ENCODE data around the gene AK8. TPM values are rescaled to one million over a fixed set of nuclear protein-coding genes. Genes with fewer than 3 reads are reported as not detected.

AK8 gene
- total and polyA plus RNA-seq, 12 donors: 0.09 to 1.0 (median 0.21) TPM; not detected in 6

- intact Hi-C loops (cut with DNase I): no loop called here
- 89 to 94% methylated on average over 6 of the region's 6 CpGs for WGBS, 2 donors
- Histone ChIP-seq H3K4me1 (no peaks in the 10 kb centered on the region), H3K36me3 (no peaks in the 10 kb centered on the region), H3K9me3 (peaks cover 0 to 3% (median 0%) of the 10 kb centered on the region in 11 donors), H3K4me3 (no peak overlapping the region), H3K27me3 (peaks cover 0 to 12% (median 0%) of the 10 kb centered on the region in 7 donors), H3K27ac (no peak overlapping the region)
- no peak for TF ChIP-seq CTCF (IDR thresholded peaks at IDR 0.05)
- DNase-seq (no peak), ATAC-seq (no peak)
Measured at GRCh38 chr9:132811985-132812384, 66.1 kb downstream of the AK8 start.

GRCh38 chr9:132810314-132810713, 67.8 kb downstream of the AK8 start:
- ATAC-seq: no peak
- Histone ChIP-seq H3K4me1 (no peaks in the 10 kb centered on the region), H3K27me3 (peaks cover 0 to 12% (median 0%) of the 10 kb centered on the region in 7 donors), H3K36me3 (no peaks in the 10 kb centered on the region), H3K27ac (no peak overlapping the region), H3K9me3 (no peaks in the 10 kb centered on the region), H3K4me3 (no peak overlapping the region)
- intact Hi-C loops (cut with DNase I): no loop called here
- WGBS, 2 donors: 78 to 81% methylated on average over 11 of the region's 11 CpGs
- DNase-seq: no peak
- TF ChIP-seq CTCF (IDR thresholded peaks at IDR 0.05): no peak

- H3K4me1 ChIP-seq: no peaks in the 10 kb centered on the region
- DNase-seq (no peak), ATAC-seq (no peak)
- H3K4me3 ChIP-seq: no peak overlapping the region
- H3K36me3 ChIP-seq: no peaks in the 10 kb centered on the region
- TF ChIP-seq CTCF (IDR thresholded peaks at IDR 0.05): no peak
- H3K27ac ChIP-seq: no peak overlapping the region
- WGBS, 2 donors: 79 to 87% methylated on average over 11 of the region's 11 CpGs
- H3K27me3 ChIP-seq: peaks cover 0 to 12% (median 0%) of the 10 kb centered on the region in 7 donors
- H3K9me3 ChIP-seq: no peaks in the 10 kb centered on the region
- intact Hi-C loops (cut with DNase I): loop anchor here in 2 of 10 donors (10.0 kb wide), 2 partner anchors 135 to 165 kb away; partner anchors contain the start of genes GFI1B (in 1 of the 2) and GTF3C4 (in 1 of the 2)
Measured at GRCh38 chr9:132809677-132810271, 68.3 kb downstream of the AK8 start.

- H3K4me3 ChIP-seq: no peak overlapping the region
- DNase-seq: no peak
- no peak overlapping the region for H3K27ac ChIP-seq
- H3K9me3 ChIP-seq: no peaks in the 10 kb centered on the region
- no peak for TF ChIP-seq CTCF (IDR thresholded peaks at IDR 0.05)
- no peaks in the 10 kb centered on the region for H3K36me3 ChIP-seq
- H3K4me1 ChIP-seq: no peaks in the 10 kb centered on the region
- no peak for ATAC-seq
- H3K27me3 ChIP-seq: peaks cover 0 to 18% (median 0%) of the 10 kb centered on the region in 7 donors
- 78 to 80% methylated on average over 6 of the region's 6 CpGs for whole genome bisulfite sequencing, 2 donors
- intact Hi-C loops (cut with DNase I): loop anchor here in 2 of 10 donors (10.0 kb wide), 2 partner anchors 134 to 166 kb away; partner anchors contain the start of genes GFI1B (in 1 of the 2) and GTF3C4 (in 1 of the 2)
Measured at GRCh38 chr9:132808645-132809044, 69.4 kb downstream of the AK8 start.
